NOMO-1 treated with dmso at 0.1 percent for 144 hours (cell line): Measurements from ENCODE around the gene ZSWIM9.
A peak's percentile ranks its signal among the peaks of the same experiment; 100 is the strongest.

Source experiments
- DNase-seq: peaks from one replicate; lab custom pipeline; 2025; ENCODE audit not compliant: unreplicated experiment; lab: John Stamatoyannopoulos, UW

The ZSWIM9 gene

GRCh38 chr19:48174445-48175030 is 4.1 kb downstream of the ZSWIM9 start:
- DNase-seq = no peak

GRCh38 chr19:48175578-48175977 is 5.1 kb downstream of the ZSWIM9 start:
- DNase-seq = no peak

- DNase-seq = no peak
Measured at GRCh38 chr19:48176226-48176625, 5.7 kb downstream of the ZSWIM9 start.

GRCh38 chr19:48181505-48181904 is 11.0 kb downstream of the ZSWIM9 start:
- no peak for DNase-seq

GRCh38 chr19:48182434-48182833 is 12.0 kb downstream of the ZSWIM9 start:
- no peak for DNase-seq

GRCh38 chr19:48183356-48183755 is 12.9 kb downstream of the ZSWIM9 start:
- DNase-seq = no peak

GRCh38 chr19:48186015-48186414 is 15.5 kb downstream of the ZSWIM9 start:
- no peak for DNase-seq

- DNase-seq = no peak
Measured at GRCh38 chr19:48186541-48186991, 16.1 kb downstream of the ZSWIM9 start.

GRCh38 chr19:48190288-48190884 is 19.9 kb downstream of the ZSWIM9 start:
- no peak for DNase-seq

GRCh38 chr19:48190885-48191284 is 20.4 kb downstream of the ZSWIM9 start:
- no peak for DNase-seq

- DNase-seq = no peak
Measured at GRCh38 chr19:48192750-48193149, 22.3 kb downstream of the ZSWIM9 start.

- DNase-seq = no peak
Measured at GRCh38 chr19:48194041-48194843, 23.8 kb downstream of the ZSWIM9 start.

- DNase-seq = no peak
Measured at GRCh38 chr19:48194844-48195830, 24.7 kb downstream of the ZSWIM9 start.

- DNase-seq = no peak
Measured at GRCh38 chr19:48196321-48196763, 25.9 kb downstream of the ZSWIM9 start.

- DNase-seq = no peak
Measured at GRCh38 chr19:48196933-48197665, 26.6 kb downstream of the ZSWIM9 start.

GRCh38 chr19:48203222-48203793 is 32.8 kb downstream of the ZSWIM9 start:
- DNase-seq = no peak

- DNase-seq = peak; percentile 92
Measured at GRCh38 chr19:48203794-48204628, 33.5 kb downstream of the ZSWIM9 start.

- DNase-seq = peak; percentile 66
Measured at GRCh38 chr19:48206397-48207093, 36.1 kb downstream of the ZSWIM9 start.
